ENCODE measurements around the gene MFSD1. TPM values are rescaled to one million over a fixed set of nuclear protein-coding genes. Genes with fewer than 3 reads are reported as not detected.

Gene MFSD1
- total and polyA plus RNA-seq, 9 of the 15 experiments (the other 6 are each of a cell fraction or from before 2014, with no cell fraction given), result 8.7 to 49.5 (median 28.6) TPM

DNA sequence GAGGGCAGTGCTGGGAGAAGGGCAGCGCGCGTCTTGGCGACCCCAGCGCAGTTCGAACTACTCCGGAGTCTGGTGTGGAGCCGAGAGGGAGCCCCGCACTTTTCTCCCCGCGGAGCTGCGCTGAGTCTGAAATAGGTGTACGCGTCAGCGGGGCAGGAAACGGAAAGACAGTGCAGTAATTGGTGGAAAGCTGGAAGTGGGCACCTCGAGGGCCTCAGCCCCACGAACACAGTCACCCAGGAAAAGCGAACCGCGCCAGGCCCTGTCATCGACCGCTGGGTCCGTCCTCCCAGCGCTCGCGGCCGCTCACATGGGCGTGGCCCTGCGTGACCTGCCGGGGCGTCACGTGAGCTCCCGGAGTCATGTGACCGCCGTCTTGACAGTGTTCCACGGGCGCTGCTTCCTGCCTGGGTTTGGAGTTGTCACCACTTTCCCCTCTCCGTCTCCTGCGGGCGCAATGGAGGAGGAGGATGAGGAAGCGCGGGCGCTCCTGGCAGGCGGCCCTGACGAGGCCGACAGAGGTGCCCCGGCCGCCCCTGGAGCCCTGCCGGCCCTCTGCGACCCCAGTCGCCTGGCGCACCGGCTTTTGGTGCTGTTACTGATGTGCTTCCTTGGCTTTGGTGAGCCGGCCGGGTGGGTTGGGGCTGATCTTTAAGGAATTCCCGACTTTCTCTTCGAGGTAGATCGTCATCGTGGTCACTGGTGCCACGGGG lies at the start of gene MFSD1 (continued):
- TF ChIP-seq, protein P1, sequence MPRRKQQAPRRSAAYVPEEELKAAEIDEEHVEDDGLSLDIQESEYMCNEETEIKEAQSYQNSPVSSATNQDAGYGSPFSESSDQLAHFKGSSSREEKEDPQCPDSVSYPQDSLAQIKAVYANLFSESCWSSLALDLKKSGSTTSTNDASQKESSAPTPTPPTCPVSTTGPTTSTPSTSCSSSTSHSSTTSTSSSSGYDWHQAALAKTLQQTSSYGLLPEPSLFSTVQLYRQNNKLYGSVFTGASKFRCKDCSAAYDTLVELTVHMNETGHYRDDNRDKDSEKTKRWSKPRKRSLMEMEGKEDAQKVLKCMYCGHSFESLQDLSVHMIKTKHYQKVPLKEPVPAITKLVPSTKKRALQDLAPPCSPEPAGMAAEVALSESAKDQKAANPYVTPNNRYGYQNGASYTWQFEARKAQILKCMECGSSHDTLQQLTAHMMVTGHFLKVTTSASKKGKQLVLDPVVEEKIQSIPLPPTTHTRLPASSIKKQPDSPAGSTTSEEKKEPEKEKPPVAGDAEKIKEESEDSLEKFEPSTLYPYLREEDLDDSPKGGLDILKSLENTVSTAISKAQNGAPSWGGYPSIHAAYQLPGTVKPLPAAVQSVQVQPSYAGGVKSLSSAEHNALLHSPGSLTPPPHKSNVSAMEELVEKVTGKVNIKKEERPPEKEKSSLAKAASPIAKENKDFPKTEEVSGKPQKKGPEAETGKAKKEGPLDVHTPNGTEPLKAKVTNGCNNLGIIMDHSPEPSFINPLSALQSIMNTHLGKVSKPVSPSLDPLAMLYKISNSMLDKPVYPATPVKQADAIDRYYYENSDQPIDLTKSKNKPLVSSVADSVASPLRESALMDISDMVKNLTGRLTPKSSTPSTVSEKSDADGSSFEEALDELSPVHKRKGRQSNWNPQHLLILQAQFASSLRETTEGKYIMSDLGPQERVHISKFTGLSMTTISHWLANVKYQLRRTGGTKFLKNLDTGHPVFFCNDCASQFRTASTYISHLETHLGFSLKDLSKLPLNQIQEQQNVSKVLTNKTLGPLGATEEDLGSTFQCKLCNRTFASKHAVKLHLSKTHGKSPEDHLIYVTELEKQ (CRISPR knock-in tag; IDR thresholded peaks at IDR 0.05), result no peak
- TF ChIP-seq TBL1XR1 (IDR thresholded peaks at IDR 0.05; ENCODE audit: low read length in 2 of 2) (peak in 1 of 2 experiments; percentile 22; a peak in 1 of 4 replicates), JUN (IDR thresholded peaks at IDR 0.05; ENCODE audit: borderline replicate concordance, low read depth, low read length) (peak; percentile 72; the same call in 1 of the 2 replicates), JUN (CRISPR knock-in tag; IDR thresholded peaks at IDR 0.05; ENCODE audit: borderline replicate concordance) (no peak), EP400 (IDR thresholded peaks at IDR 0.05) (peak; percentile 77), FOSL1 (tag; conservative IDR thresholded peaks at IDR 0.05) (peak; percentile 42; the same call in 1 of the 2 replicates), ARID1B (IDR thresholded peaks at IDR 0.05) (peak; percentile 38), CTCFL (IDR thresholded peaks at IDR 0.05; ENCODE audit: borderline replicate concordance, insufficient read depth, low read depth, low read length, poor library complexity, severe bottlenecking) (peak; percentile 12), CBFA2T3 (IDR thresholded peaks at IDR 0.05) (no peak), MXI1 (IDR thresholded peaks at IDR 0.05; ENCODE audit: low read depth, low read length) (peak; percentile 81), TRIM25 (IDR thresholded peaks at IDR 0.05; ENCODE audit: borderline replicate concordance) (no peak), SMARCE1 (IDR thresholded peaks at IDR 0.05) (peak; percentile 60; the same call in 1 of the 2 replicates), GTF2F1 (IDR thresholded peaks at IDR 0.05; ENCODE audit: low read depth, low read length) (0 out of 2 replicates have a peak, but pooled peaks have one; percentile 10), BRD4 (IDR thresholded peaks at IDR 0.05) (no peak), SIRT6 (IDR thresholded peaks at IDR 0.05; ENCODE audit: low read depth, low read length) (no peak), C11orf30 (IDR thresholded peaks at IDR 0.05; ENCODE audit: low read depth) (peak; percentile 94), ETV1 (tag; conservative IDR thresholded peaks at IDR 0.05; ENCODE audit: low read depth) (peak; percentile 74), GTF2E2 (tag; IDR thresholded peaks at IDR 0.05) (no peak), RBFOX2 (IDR thresholded peaks at IDR 0.05; ENCODE audit: low read depth, low read length) (peak; percentile 91), ETS1 (conservative IDR thresholded peaks at IDR 0.05; ENCODE audit: control insufficient read depth, low read depth, low read length) (peak; percentile 98)

All from K562 (cell line).